B cell (primary cell): ENCODE data around the gene CARS2.

Experiments used
- EZH2 ChIP-seq: IDR thresholded peaks from 2 replicates; pipeline ENCODE4 v1.6.1; 2012; ENCODE audit warnings: borderline replicate concordance, low read depth, mild to moderate bottlenecking, moderate library complexity, low read length; ENCODE audit not compliant: insufficient read depth, poor library complexity, severe bottlenecking
- TF ChIP-seq, protein P1 (sequence below): fragments of 200-600 bp; IDR thresholded peaks from one replicate; pipeline ENCODE4 v1.8.0; 2022; ENCODE audit warnings: antibody characterized with exemption, mild to moderate bottlenecking

DNA sequence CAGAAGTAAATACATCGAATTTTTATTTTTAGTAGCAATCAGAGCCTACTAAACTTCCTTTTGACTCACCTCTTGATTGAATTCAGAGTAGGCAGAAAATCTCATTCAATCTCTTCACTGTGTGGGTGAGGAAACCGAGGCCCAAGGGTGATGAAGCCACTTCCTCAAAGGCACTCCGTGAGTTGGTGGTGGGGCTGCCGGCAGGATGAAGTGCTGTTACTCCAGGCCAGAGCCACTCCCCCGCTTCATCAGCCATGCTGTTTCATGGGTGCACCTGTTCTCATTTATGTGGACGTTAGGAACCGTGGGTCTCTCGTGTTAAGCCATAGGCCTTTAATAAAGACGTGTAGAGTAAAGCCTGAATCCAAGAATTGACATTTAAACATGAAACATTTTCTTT, 20.8 kb upstream of the CARS2 start:
- TF ChIP-seq, protein P1, sequence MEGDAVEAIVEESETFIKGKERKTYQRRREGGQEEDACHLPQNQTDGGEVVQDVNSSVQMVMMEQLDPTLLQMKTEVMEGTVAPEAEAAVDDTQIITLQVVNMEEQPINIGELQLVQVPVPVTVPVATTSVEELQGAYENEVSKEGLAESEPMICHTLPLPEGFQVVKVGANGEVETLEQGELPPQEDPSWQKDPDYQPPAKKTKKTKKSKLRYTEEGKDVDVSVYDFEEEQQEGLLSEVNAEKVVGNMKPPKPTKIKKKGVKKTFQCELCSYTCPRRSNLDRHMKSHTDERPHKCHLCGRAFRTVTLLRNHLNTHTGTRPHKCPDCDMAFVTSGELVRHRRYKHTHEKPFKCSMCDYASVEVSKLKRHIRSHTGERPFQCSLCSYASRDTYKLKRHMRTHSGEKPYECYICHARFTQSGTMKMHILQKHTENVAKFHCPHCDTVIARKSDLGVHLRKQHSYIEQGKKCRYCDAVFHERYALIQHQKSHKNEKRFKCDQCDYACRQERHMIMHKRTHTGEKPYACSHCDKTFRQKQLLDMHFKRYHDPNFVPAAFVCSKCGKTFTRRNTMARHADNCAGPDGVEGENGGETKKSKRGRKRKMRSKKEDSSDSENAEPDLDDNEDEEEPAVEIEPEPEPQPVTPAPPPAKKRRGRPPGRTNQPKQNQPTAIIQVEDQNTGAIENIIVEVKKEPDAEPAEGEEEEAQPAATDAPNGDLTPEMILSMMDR = no peak
- no peak for TF ChIP-seq EZH2
